ENCODE measurements around the gene CLEC1A. TPM values are rescaled to one million over a fixed set of nuclear protein-coding genes. Genes with fewer than 3 reads are reported as not detected.

CLEC1A gene
- polyA plus RNA-seq, 4 donors, result 2.6 to 4.7 (median 4.0) TPM

- no peak for DNase-seq (ENCODE audit: low read depth in 4 of 4, low spot score in 3 of 4)
Measured at GRCh38 chr12:10101648-10102220, 2.9 kb upstream of the CLEC1A start.

DNA sequence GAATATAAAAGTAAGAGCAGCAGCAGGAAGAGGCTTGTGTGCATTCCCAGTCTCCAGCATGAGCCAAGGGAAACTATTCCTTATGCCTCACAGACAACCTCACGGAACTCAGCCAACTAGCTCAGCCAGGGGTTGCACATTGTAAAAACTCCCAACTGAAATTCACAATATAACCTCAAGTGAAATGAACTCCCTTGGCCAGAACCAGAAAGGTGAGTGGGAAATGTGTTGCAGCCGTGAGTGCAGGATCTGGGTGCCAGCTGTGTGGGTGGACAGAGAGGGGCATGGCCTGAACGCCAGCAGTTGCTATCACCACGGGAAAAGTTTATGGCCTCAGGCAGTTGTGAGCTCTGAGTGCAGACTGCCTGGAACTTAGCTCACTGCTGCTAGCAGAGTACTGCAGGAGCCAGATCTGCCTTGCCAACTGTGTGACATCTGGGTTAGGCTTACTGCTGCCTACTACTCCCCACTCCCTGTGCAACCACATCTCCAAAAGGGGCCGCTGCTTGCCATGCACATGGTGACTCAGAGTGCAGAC is 2.3 kb upstream of the CLEC1A start:
- DNase-seq (ENCODE audit: low read depth in 4 of 4, low spot score in 3 of 4), result no peak

DNA sequence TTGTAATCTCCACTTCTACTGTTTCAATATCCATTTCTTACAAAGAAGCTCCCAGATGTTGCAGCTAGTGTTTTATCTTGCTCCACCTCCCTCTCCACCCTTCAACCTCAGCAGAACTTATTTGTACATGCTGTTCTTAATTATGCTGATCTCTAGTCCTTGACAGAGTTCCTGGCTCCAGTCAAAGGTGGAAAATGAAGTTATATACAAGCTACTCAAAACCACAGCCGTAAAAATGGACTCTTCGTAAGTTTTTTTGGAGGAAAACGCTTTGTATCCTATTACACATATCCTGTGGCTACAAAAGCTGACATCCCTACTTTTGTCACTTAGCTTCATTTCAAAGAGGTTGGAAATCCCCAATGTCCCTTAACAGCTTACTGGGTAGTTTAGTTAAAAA is 1.3 kb downstream of the CLEC1A start:
- no peak for DNase-seq (ENCODE audit: low read depth in 4 of 4, low spot score in 3 of 4)

- DNase-seq (ENCODE audit: low read depth in 4 of 4, low spot score in 3 of 4), result no peak
Measured at GRCh38 chr12:10095971-10096370, 2.8 kb downstream of the CLEC1A start.

DNA sequence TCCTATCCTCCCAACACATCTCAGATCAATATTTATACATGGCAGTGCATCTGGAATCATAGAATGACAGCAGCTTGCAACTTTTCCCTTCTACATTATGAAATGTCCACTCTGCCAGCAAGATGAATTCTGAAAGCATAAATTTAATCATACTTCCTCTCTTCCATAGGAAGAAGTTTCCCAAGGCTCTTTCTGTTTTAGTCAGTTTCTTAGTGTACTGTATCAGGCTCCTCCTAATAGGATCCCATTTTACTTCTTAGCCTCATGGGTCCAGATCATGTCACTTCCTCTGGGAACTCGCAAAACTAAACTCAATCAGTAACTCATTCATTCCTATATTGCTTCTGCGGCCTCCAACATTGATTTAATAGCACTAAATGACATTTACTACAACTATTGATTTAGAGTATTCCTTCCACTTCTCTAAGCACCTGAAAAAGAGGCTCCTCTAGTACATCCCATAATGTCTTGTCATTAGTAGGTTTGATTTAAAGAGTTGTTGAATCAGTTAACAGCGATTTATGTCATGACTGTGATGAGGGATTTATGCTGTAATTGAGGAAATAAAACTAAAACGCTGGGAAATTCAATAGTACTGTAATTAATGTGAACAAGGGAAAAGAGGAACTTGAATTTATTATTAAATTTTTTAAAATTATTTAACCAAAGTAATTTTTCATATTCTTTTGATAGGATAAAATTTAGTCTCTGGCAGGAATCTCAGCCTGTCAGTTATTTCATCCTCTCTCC is 4.0 kb downstream of the CLEC1A start:
- DNase-seq (ENCODE audit: low read depth in 4 of 4, low spot score in 3 of 4), result no peak

DNA sequence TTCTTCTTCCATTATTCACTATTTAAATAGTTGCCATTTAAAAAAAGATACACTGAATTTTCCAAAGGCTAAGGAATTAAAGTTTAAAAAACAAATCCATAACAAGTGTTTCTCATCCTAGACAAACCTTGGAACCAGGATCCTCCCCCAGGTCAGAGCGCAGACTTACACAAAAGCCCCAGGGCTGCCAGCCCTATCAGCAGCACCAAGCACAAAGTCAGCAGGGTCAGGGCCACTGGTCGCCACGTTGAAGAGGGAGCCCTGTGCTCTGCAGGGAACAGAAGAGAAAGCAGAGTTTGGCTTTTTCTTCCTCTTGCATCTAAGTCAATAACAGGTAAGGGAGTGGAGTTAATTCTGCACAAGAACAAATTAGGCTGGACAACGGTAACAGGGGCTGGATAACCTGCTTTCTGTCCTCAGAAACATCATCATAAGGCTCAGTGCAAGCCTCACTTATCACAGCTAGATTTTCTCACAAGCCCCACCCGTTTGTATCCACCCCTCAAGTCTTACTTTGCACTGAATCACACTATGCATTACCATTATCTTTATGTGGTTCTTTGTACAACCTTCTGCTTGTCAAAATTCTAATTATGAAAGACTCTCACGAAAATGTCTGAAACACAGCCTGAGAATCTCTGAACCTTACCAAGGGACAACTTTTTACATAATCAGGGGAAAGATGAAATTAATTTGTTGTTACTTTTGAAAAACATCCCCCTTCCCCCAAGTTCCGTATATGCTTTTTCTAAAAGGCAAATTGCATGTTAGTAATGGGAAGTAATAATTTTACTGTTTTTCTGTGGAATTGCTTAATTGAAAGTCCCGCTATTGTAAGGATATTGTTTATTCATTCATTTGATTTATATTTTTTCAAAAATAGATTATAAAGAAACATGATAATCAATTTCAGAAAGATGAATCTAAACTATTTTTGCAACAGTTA is 9.6 kb downstream of the CLEC1A start:
- DNase-seq (ENCODE audit: low read depth in 4 of 4, low spot score in 3 of 4), result no peak

DNA sequence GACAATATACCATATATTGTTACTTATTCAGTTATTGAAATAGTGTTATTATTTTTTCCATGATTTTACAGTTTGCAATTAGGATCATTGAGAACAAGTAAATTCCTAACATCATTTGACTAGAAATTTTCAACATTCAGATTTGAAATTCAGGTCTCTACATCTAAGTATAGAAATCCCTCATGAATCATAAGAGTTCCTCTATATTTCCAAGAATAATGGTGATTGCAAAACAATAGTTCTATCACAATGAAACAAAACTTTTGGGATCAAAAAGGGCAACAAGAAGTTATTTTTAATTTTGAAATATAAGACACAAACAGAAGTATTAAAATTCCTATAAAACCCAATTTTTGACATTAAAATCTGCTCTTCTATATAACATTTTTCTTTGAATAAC is 10.8 kb downstream of the CLEC1A start:
- DNase-seq (ENCODE audit: low read depth in 4 of 4, low spot score in 3 of 4), result no peak

DNA sequence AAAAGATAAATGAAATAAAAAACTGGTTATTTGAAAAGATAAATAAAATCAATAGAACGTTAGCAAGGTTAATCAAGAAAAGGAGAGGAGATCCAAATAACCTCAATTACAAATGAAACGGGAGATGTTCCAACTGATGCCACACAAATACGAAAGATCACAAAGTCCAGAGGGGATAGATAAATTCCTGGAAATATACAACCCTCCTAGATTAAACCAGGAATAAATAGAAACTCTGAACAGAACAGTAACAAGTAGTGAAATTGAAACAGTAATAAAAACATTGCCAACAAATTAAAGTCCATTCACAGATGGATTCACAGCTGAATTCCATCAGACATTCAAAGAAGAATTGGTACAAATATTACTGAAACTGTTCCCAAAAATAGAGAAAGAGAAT is 12.4 kb downstream of the CLEC1A start:
- no peak for DNase-seq (ENCODE audit: low read depth in 4 of 4, low spot score in 3 of 4)

GRCh38 chr12:10084733-10085132 is 14.1 kb downstream of the CLEC1A start:
- no peak for DNase-seq (ENCODE audit: low read depth in 4 of 4, low spot score in 3 of 4)

GRCh38 chr12:10082117-10082874 is 16.5 kb downstream of the CLEC1A start:
- DNase-seq (ENCODE audit: low read depth in 4 of 4, low spot score in 3 of 4), result no peak

DNA sequence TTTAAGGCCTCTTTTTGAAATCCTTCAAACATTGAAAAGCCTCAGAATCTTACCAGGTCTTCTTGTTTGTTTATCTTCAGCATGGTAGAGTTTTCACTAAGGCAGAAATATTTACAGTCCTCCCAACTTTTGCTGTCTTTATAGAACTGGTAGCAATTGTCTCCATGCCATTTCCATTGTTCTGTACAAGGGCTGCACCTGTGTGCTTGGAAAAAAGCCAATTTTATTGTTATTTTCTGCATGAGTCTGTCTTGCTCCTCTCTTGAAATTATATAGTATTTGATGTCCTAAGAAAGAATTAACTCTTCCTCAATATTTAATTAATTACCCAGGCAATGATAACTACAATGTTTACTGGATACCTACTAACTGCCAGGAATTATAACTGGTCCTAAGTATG is 23.3 kb downstream of the CLEC1A start:
- no peak for DNase-seq (ENCODE audit: low read depth in 4 of 4, low spot score in 3 of 4)

DNA sequence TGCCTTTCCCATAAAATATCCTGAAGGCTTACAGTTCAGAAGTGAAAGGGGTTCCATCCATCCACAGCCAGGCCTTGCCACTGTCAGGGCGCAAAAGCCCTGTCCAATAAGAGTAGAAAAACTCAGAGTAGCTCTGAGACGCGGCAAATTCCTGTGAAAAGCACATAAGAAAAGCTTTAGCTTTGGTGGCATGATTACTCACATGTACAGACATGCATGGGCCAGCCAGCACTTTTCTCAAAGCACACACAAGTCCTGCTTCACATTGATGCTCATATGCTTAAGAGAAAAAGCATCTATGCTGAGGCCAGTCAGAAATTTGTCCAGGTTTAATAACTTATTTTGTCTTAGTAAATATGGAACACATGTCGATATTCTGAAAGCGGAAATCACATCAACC is 25.5 kb downstream of the CLEC1A start:
- no peak for DNase-seq (ENCODE audit: low read depth in 4 of 4, low spot score in 3 of 4)

GRCh38 chr12:10072131-10072530 is 26.7 kb downstream of the CLEC1A start:
- no peak for DNase-seq (ENCODE audit: low read depth in 4 of 4, low spot score in 3 of 4)

- no peak for DNase-seq (ENCODE audit: low read depth in 4 of 4, low spot score in 3 of 4)
Measured at GRCh38 chr12:10070380-10070779, 28.4 kb downstream of the CLEC1A start.

DNA sequence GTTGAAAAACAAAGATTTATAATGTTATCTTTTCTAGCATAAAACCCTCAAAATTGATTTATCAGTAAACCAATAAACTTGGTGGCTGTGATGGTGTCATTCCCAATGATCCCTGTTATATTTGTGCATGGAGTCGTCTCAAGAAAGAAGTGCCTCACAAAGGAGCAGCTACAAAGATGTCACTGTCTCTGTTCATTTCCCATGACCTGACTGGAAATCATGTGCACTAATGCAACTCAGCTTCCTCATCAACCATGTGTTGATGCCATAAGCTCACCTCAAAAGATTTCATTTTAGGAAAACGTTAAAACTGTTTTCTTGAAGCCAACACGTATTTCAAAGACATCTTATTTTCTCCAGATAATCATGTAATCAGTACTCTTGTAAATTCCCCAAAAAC is 28.8 kb downstream of the CLEC1A start:
- no peak for DNase-seq (ENCODE audit: low read depth in 4 of 4, low spot score in 3 of 4)

DNA sequence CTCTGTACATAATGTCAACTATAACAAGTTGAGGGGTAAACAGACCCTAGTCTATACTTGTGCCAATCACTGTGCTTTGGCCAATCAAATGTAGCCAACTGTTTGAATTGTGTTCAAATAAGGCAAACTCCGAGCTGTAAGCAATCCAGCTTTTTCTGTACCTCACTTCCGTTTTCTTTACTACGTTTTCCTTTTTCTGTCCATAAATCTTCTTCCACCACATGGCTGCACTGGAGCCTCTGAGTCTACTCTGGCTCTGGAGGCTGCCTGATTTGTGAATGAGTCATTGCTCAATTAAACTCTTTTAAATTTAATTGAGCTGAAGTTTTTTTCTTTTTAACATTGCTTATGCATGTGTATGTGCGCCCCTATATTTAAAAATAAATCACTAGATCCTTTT is 29.7 kb downstream of the CLEC1A start:
- no peak for DNase-seq (ENCODE audit: low read depth in 4 of 4, low spot score in 3 of 4)

DNA sequence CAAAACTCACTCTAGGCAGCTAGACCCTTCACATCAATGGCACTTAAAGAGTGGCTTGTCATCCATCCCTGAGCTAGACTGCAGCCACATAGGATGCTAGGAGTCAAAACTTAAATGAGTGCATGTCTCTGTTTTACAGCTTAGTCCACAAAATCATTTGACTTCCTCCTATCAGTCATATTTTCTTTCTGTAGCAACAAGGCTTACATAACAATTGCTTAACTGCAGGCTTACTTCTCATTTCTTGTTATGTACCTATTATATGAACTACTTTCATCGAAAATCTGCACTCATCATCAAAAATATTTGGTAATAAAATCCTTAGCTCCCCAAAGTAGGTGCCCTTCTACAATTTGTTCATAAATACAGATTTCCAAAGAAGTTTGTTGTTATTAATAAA is 30.1 kb downstream of the CLEC1A start:
- DNase-seq (ENCODE audit: low read depth in 4 of 4, low spot score in 3 of 4), result no peak

DNA sequence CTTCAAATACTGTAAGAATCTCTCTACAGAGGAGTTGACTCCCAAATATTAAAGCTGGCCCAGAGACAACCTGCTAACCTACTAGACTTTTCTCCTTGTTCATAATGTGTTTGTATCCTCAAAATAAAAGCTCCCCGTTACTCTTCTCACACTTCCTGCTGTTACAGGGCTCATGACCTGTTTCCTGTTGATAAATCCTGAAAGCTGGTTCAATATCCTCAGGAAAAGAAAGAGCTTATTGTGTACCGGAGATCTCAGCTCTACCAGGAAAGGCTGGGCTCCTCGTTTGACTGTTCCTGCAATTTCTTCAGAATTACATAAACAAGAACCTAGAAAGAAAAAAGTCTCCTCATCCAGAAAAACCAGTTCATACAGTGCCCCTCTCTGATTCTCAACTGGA is 30.8 kb downstream of the CLEC1A start:
- DNase-seq (ENCODE audit: low read depth in 4 of 4, low spot score in 3 of 4), result no peak

DNA sequence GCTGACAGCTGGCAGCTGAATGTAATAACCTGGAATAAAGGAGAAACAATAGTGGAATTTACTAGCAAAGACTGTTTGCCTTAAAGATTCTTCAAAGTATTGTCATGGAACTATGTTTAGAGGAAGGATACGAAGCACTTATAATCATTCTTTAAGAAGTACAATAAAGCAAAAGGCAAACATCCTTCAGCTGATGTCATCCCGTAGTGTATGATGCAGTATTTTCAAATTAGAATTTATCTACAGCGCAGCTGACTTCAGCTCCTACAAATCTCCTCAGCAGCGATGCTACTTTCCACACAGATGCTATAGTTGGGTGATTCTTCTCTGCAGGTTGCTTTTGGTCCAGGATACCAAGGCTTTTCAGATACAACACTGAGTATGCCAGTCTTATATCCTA is 31.5 kb downstream of the CLEC1A start:
- no peak for DNase-seq (ENCODE audit: low read depth in 4 of 4, low spot score in 3 of 4)

- no peak for DNase-seq (ENCODE audit: low read depth in 4 of 4, low spot score in 3 of 4)
Measured at GRCh38 chr12:10065241-10065640, 33.5 kb downstream of the CLEC1A start.

DNA sequence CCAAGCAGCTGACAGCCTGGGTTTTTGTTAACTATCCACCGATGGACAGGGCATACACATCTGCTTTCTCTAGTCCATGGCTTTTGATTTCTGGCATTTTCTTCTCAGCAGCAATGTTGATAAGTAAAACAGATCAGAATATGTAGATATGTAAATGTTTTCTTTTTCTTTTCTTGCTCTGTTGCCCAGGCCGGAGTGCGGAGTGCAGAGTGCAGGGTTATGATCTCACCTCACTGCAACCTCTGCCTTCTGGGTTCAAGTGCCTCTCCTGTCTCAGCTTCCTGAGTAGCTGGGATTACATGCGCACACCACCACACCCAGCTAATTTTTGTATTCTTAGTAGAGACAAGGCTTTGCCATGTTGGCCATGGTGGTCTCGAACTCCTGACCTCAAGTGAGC is 40.4 kb downstream of the CLEC1A start:
- no peak for DNase-seq (ENCODE audit: low read depth in 4 of 4, low spot score in 3 of 4)
